ENCODE results near the gene HMBS. TPM values are rescaled to one million over a fixed set of nuclear protein-coding genes. Genes with fewer than 3 reads are reported as not detected.

The HMBS gene
- total and polyA plus RNA-seq, 4 donors, result 4.0 to 31.1 (median 19.3) TPM

- Histone ChIP-seq H3K27ac (ENCODE audit: low read depth, low read length) (no peak overlapping the region), H3K27me3 (ENCODE audit: control insufficient read depth, insufficient read depth, low read length) (no peaks in the 10 kb centered on the region), H3K9me3 (ENCODE audit: control insufficient read depth, insufficient read depth, low read length) (no peaks in the 10 kb centered on the region), H3K36me3 (ENCODE audit: control insufficient read depth, insufficient read depth, low read length) (peaks cover 48% of the 10 kb centered on the region), H3K4me3 (ENCODE audit: low read depth, low read length) (no peak overlapping the region), H3K4me1 (ENCODE audit: control insufficient read depth, insufficient read depth, low read length) (peaks cover 8% of the 10 kb centered on the region)
- 78% methylated on average over 9 of the region's 10 CpGs for WGBS (ENCODE audit: insufficient coverage)
- no peak for DNase-seq (ENCODE audit: low read depth in 4 of 6, low spot score in 6 of 6)
These were observed 31.5 kb downstream of the HMBS start for GRCh38 chr11:119116235-119116594.

GRCh38 chr11:119116601-119117000 is 31.9 kb downstream of the HMBS start:
- no peaks in the 10 kb centered on the region for H3K27me3 ChIP-seq (ENCODE audit: control insufficient read depth, insufficient read depth, low read length)
- 46% methylated on average over 1 of the region's 5 CpGs for WGBS (ENCODE audit: insufficient coverage)
- H3K36me3 ChIP-seq (ENCODE audit: control insufficient read depth, insufficient read depth, low read length), result peaks cover 47% of the 10 kb centered on the region
- H3K4me3 ChIP-seq (ENCODE audit: low read depth, low read length), result no peak overlapping the region
- no peak for DNase-seq (ENCODE audit: low read depth in 4 of 6, low spot score in 6 of 6)
- H3K9me3 ChIP-seq (ENCODE audit: control insufficient read depth, insufficient read depth, low read length), result no peaks in the 10 kb centered on the region
- peaks cover 8% of the 10 kb centered on the region for H3K4me1 ChIP-seq (ENCODE audit: control insufficient read depth, insufficient read depth, low read length)
- H3K27ac ChIP-seq (ENCODE audit: low read depth, low read length), result no peak overlapping the region

- H3K36me3 ChIP-seq (ENCODE audit: control insufficient read depth, insufficient read depth, low read length), result peaks cover 44% of the 10 kb centered on the region
- no peak overlapping the region for H3K27ac ChIP-seq (ENCODE audit: low read depth, low read length)
- H3K4me1 ChIP-seq (ENCODE audit: control insufficient read depth, insufficient read depth, low read length), result peaks cover 8% of the 10 kb centered on the region
These were observed 32.5 kb downstream of the HMBS start for GRCh38 chr11:119117004-119117706.

GRCh38 chr11:119118227-119118626 is 33.5 kb downstream of the HMBS start:
- Histone ChIP-seq H3K27ac (ENCODE audit: low read depth, low read length) (no peak overlapping the region), H3K9me3 (ENCODE audit: control insufficient read depth, insufficient read depth, low read length) (no peaks in the 10 kb centered on the region)
- 100% methylated on average over 1 of the region's 5 CpGs for WGBS (ENCODE audit: insufficient coverage)

More at GRCh38 chr11:119117004-119117706, 32.5 kb downstream of the HMBS start:
- no peak for DNase-seq (ENCODE audit: low read depth in 4 of 6, low spot score in 6 of 6)
- Histone ChIP-seq H3K27me3 (ENCODE audit: control insufficient read depth, insufficient read depth, low read length) (no peaks in the 10 kb centered on the region), H3K9me3 (ENCODE audit: control insufficient read depth, insufficient read depth, low read length) (no peaks in the 10 kb centered on the region), H3K4me3 (ENCODE audit: low read depth, low read length) (no peak overlapping the region)
- WGBS (ENCODE audit: insufficient coverage), result 85% methylated on average over 3 of the region's 3 CpGs

GRCh38 chr11:119118946-119119345 is 34.3 kb downstream of the HMBS start:
- H3K4me3 ChIP-seq (ENCODE audit: low read depth, low read length), result no peak overlapping the region
- WGBS (ENCODE audit: insufficient coverage), result no CpG with 5 or more reads among the region's 1 CpG
- H3K27ac ChIP-seq (ENCODE audit: low read depth, low read length), result no peak overlapping the region
- peak in 1 of 6 donors; percentile 82 for DNase-seq (ENCODE audit: low read depth in 4 of 6, low spot score in 6 of 6)
- no peaks in the 10 kb centered on the region for H3K27me3 ChIP-seq (ENCODE audit: control insufficient read depth, insufficient read depth, low read length)
- peaks cover 32% of the 10 kb centered on the region for H3K36me3 ChIP-seq (ENCODE audit: control insufficient read depth, insufficient read depth, low read length)
- H3K4me1 ChIP-seq (ENCODE audit: control insufficient read depth, insufficient read depth, low read length), result peaks cover 12% of the 10 kb centered on the region
- no peaks in the 10 kb centered on the region for H3K9me3 ChIP-seq (ENCODE audit: control insufficient read depth, insufficient read depth, low read length)

More at GRCh38 chr11:119118227-119118626, 33.5 kb downstream of the HMBS start:
- no peaks in the 10 kb centered on the region for H3K27me3 ChIP-seq (ENCODE audit: control insufficient read depth, insufficient read depth, low read length)
- H3K36me3 ChIP-seq (ENCODE audit: control insufficient read depth, insufficient read depth, low read length), result peaks cover 33% of the 10 kb centered on the region
- DNase-seq (ENCODE audit: low read depth in 4 of 6, low spot score in 6 of 6), result no peak
- H3K4me3 ChIP-seq (ENCODE audit: low read depth, low read length), result no peak overlapping the region
- H3K4me1 ChIP-seq (ENCODE audit: control insufficient read depth, insufficient read depth, low read length), result peaks cover 12% of the 10 kb centered on the region

- Histone ChIP-seq H3K36me3 (ENCODE audit: control insufficient read depth, insufficient read depth, low read length) (peaks cover 30% of the 10 kb centered on the region), H3K9me3 (ENCODE audit: control insufficient read depth, insufficient read depth, low read length) (no peaks in the 10 kb centered on the region), H3K27ac (ENCODE audit: low read depth, low read length) (peak overlapping the region; percentile 91), H3K4me1 (ENCODE audit: control insufficient read depth, insufficient read depth, low read length) (peaks cover 12% of the 10 kb centered on the region), H3K27me3 (ENCODE audit: control insufficient read depth, insufficient read depth, low read length) (no peaks in the 10 kb centered on the region), H3K4me3 (ENCODE audit: low read depth, low read length) (peak overlapping the region; percentile 99)
- DNase-seq (ENCODE audit: low read depth in 4 of 6, low spot score in 6 of 6), result peak in 2 of 6 donors; percentile 15 to 67
- WGBS (ENCODE audit: insufficient coverage), result 19% methylated on average over 5 of the region's 5 CpGs
These were observed 35.9 kb downstream of the HMBS start for GRCh38 chr11:119120639-119121007.

GRCh38 chr11:119121008-119121810 is 36.5 kb downstream of the HMBS start, which contains the start of gene HINFP:
TSS of gene HINFP (plus strand) at chr11:119121580. CDS start at chr11:119126945, 5,365 bp downstream.
- Histone ChIP-seq H3K4me3 (ENCODE audit: low read depth, low read length) (peak within 1 kb of the TSS; percentile 99), H3K36me3 (ENCODE audit: control insufficient read depth, insufficient read depth, low read length) (peaks cover 25% of the 10 kb centered on the region), H3K9me3 (ENCODE audit: control insufficient read depth, insufficient read depth, low read length) (no peaks in the 10 kb centered on the region), H3K4me1 (ENCODE audit: control insufficient read depth, insufficient read depth, low read length) (peaks cover 12% of the 10 kb centered on the region), H3K27me3 (ENCODE audit: control insufficient read depth, insufficient read depth, low read length) (no peaks in the 10 kb centered on the region), H3K27ac (ENCODE audit: low read depth, low read length) (peak within 1 kb of the TSS; percentile 94)
- peak; percentile 95 to 100 (median 98) for DNase-seq (ENCODE audit: low read depth in 4 of 6, low spot score in 6 of 6)
- WGBS (ENCODE audit: insufficient coverage), result under 1% methylated on average over 52 of the region's 54 CpGs

- Histone ChIP-seq H3K27me3 (ENCODE audit: control insufficient read depth, insufficient read depth, low read length) (no peaks in the 10 kb centered on the region), H3K4me1 (ENCODE audit: control insufficient read depth, insufficient read depth, low read length) (peaks cover 12% of the 10 kb centered on the region), H3K27ac (ENCODE audit: low read depth, low read length) (peak overlapping the region; percentile 94), H3K9me3 (ENCODE audit: control insufficient read depth, insufficient read depth, low read length) (no peaks in the 10 kb centered on the region), H3K36me3 (ENCODE audit: control insufficient read depth, insufficient read depth, low read length) (peaks cover 21% of the 10 kb centered on the region), H3K4me3 (ENCODE audit: low read depth, low read length) (peak overlapping the region; percentile 99)
- no peak for DNase-seq (ENCODE audit: low read depth in 4 of 6, low spot score in 6 of 6)
- 0% methylated on average over 15 of the region's 20 CpGs for WGBS (ENCODE audit: insufficient coverage)
These were observed 37.1 kb downstream of the HMBS start for GRCh38 chr11:119121811-119122124.

- WGBS (ENCODE audit: insufficient coverage), result 95% methylated on average over 3 of the region's 6 CpGs
- no peak for DNase-seq (ENCODE audit: low read depth in 4 of 6, low spot score in 6 of 6)
- peaks cover 54% of the 10 kb centered on the region for H3K36me3 ChIP-seq (ENCODE audit: control insufficient read depth, insufficient read depth, low read length)
- no peaks in the 10 kb centered on the region for H3K9me3 ChIP-seq (ENCODE audit: control insufficient read depth, insufficient read depth, low read length)
- H3K27me3 ChIP-seq (ENCODE audit: control insufficient read depth, insufficient read depth, low read length), result no peaks in the 10 kb centered on the region
- H3K4me3 ChIP-seq (ENCODE audit: low read depth, low read length), result no peak overlapping the region
- no peak overlapping the region for H3K27ac ChIP-seq (ENCODE audit: low read depth, low read length)
- H3K4me1 ChIP-seq (ENCODE audit: control insufficient read depth, insufficient read depth, low read length), result peaks cover 7% of the 10 kb centered on the region
These were observed 41.1 kb downstream of the HMBS start for GRCh38 chr11:119125821-119126220.
